Mucosa of descending colon (tissue), 3 donors: ENCODE data around the gene NEO1. TPM values are rescaled to one million over a fixed set of nuclear protein-coding genes. Genes with fewer than 3 reads are reported as not detected.

Experiments used
- ATAC-seq: fragments of 200-7000 bp; cut with Tn5 transposase; one replicate; pipeline ENCODE4 v1.9.1; 2020; ENCODE audit warnings: mild to moderate bottlenecking, moderate library complexity
- DNase-seq, 3 donors: peaks; one replicate each; pipeline ENCODE4 v3.0.0-alpha.2; 2020
- H3K36me3 ChIP-seq: fragments of 200-600 bp; one replicate; pipeline ENCODE4 v1.8.0; 2021; ENCODE audit warnings: low read depth, mild to moderate bottlenecking
- H3K4me1 ChIP-seq: fragments of 200-600 bp; one replicate; pipeline ENCODE4 v1.8.0; 2021; ENCODE audit warnings: low read depth, mild to moderate bottlenecking
- H3K4me3 ChIP-seq: fragments of 200-600 bp; one replicate; pipeline ENCODE4 v1.8.0; 2021; ENCODE audit warnings: mild to moderate bottlenecking
- H3K9me3 ChIP-seq: fragments of 200-600 bp; one replicate; pipeline ENCODE4 v1.8.0; 2021; ENCODE audit warnings: mild to moderate bottlenecking
- intact Hi-C, 2 donors: fragments of 100-400 bp; cut with DNase I in 1 of 2; cut with micrococcal nuclease in 1 of 2; formaldehyde crosslinking; loops; one replicate each; pipeline versions ENCODE4 v1.11.0 to v1.11.1; 2022; cut with DNase I, micrococcal nuclease
- total RNA-seq, 3 donors: library from RNA; stranded (reverse); fragmentation: NEBNext Ultra II Directional in 2 of 3; extraction: Animal tissue kit (Norgen Biotek cat#: 25700) in 2 of 3; gene quantifications; one replicate each; pipeline versions ENCODE4 v1.2.1 to v1.2.4, GENCODE V29; 2021 to 2023
- TF ChIP-seq, protein P1 (sequence below): fragments of 200-600 bp; IDR thresholded peaks from one replicate; pipeline ENCODE4 v1.8.0; 2022; ENCODE audit warnings: antibody characterized with exemption, mild to moderate bottlenecking
- donor health status: DM: no; HTN: no; CAD: no; lungs with moderate emphysema.
- donor health status: DM: no; HTN: no; CAD: no.
- donor health status: DM: no; HTN: yes; CAD: no.

Gene NEO1
- total RNA-seq, 3 donors from 2014 or later, result 106 to 188 (median 166) TPM

DNA sequence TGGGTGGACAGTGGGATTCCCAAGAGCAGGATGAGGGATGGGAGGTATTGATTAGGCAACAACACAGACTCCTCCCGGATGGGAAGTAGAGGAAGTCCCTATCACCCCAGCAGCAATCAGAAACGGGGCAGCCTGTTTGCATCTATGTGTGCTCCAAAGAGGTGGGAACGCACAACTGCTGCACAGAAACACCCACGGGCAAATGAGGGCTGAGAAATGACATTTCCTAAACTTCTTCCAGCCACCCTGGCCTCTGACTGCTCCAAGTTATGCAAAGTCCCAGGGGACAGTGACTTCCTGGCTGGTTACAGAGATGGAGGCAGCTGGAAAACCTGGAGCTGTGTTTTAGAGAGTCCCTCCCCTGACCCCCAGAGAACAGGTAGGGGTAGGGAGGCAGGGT, 273.9 kb downstream of the NEO1 start:
- no peaks in the 10 kb centered on the region for H3K9me3 ChIP-seq
- no peak for DNase-seq
- no peak overlapping the region for H3K4me3 ChIP-seq
- ATAC-seq, result no peak
- no peaks in the 10 kb centered on the region for H3K4me1 ChIP-seq
- intact Hi-C loops, result no loop called here
- TF ChIP-seq, protein P1, sequence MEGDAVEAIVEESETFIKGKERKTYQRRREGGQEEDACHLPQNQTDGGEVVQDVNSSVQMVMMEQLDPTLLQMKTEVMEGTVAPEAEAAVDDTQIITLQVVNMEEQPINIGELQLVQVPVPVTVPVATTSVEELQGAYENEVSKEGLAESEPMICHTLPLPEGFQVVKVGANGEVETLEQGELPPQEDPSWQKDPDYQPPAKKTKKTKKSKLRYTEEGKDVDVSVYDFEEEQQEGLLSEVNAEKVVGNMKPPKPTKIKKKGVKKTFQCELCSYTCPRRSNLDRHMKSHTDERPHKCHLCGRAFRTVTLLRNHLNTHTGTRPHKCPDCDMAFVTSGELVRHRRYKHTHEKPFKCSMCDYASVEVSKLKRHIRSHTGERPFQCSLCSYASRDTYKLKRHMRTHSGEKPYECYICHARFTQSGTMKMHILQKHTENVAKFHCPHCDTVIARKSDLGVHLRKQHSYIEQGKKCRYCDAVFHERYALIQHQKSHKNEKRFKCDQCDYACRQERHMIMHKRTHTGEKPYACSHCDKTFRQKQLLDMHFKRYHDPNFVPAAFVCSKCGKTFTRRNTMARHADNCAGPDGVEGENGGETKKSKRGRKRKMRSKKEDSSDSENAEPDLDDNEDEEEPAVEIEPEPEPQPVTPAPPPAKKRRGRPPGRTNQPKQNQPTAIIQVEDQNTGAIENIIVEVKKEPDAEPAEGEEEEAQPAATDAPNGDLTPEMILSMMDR, result no peak
- no peaks in the 10 kb centered on the region for H3K36me3 ChIP-seq

- no peaks in the 10 kb centered on the region for H3K36me3 ChIP-seq
- no peaks in the 10 kb centered on the region for H3K9me3 ChIP-seq
- DNase-seq, result no peak
- TF ChIP-seq, protein P1, result no peak
- H3K4me1 ChIP-seq, result no peaks in the 10 kb centered on the region
- H3K4me3 ChIP-seq, result no peak overlapping the region
- intact Hi-C loops, result no loop called here
- no peak for ATAC-seq
Measured at GRCh38 chr15:73328149-73328820, 276.0 kb downstream of the NEO1 start.

DNA sequence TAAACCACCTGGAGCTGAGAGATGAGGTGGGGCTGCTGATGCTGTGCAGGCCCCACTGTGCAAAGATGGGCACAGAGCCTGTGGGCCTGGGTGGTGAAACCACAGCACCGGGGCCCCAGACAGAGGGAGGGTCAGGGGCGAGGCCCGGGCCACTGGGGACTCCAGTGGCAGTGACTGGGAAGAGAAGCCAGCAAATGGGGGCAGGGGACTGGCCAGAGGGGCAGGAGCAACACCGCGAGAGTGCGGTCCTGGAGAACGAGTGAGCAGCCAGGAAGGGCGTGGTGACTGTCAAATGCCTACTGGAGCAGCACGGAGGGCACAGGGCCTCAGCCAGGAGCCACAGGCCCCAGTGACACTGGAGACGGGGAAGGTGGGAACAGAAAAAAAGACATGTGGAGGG, 276.7 kb downstream of the NEO1 start:
- intact Hi-C loops, result no loop called here
- TF ChIP-seq, protein P1, result no peak
- Histone ChIP-seq H3K4me3 (no peak overlapping the region), H3K9me3 (no peaks in the 10 kb centered on the region), H3K36me3 (no peaks in the 10 kb centered on the region), H3K4me1 (no peaks in the 10 kb centered on the region)
- ATAC-seq (no peak), DNase-seq (no peak)

DNA sequence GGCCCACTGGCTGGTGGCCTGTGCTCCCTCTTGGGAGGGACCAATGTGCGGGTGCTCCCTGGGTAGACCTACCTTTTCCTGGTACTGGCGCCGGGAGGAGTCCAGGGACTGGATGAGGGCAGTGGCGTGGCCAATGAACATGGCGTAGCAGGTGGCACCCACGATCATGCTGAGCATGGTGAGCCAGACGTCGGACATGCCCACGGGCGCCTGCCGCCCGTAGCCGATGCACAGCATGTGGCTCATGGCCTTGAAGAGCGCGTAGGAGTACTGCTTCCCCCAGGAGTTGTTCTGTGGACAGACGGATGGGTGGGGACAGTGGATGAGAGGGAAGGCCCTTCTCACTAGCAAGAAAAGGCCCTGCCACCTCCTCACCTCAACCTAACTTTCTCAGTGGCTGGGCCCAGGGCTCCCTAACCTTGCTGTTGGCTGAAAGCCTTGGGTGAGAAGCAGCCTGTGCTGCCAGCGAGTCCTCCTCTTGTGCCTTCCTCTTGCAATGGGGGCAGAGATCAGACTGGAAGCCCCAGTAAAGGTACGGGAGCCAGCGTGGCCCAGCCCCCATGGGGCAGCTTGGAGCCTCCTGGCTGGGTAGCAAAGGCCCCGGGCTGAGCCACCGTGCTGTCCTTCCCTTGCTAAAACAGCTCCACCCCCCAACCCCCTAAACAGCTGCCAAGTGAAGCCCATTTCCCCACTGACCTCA, 277.4 kb downstream of the NEO1 start:
- no peak for ATAC-seq
- no peaks in the 10 kb centered on the region for H3K36me3 ChIP-seq
- intact Hi-C loops, result no loop called here
- no peaks in the 10 kb centered on the region for H3K9me3 ChIP-seq
- no peak overlapping the region for H3K4me3 ChIP-seq
- H3K4me1 ChIP-seq, result no peaks in the 10 kb centered on the region
- TF ChIP-seq, protein P1, result no peak
- no peak for DNase-seq

GRCh38 chr15:73330206-73331051, 278.2 kb downstream of the NEO1 start:
- ATAC-seq (no peak), DNase-seq (no peak)
- no peaks in the 10 kb centered on the region for H3K9me3 ChIP-seq
- no peak overlapping the region for H3K4me3 ChIP-seq
- no peaks in the 10 kb centered on the region for H3K36me3 ChIP-seq
- no peaks in the 10 kb centered on the region for H3K4me1 ChIP-seq
- intact Hi-C loops, result no loop called here
- TF ChIP-seq, protein P1, result no peak
